H1 (cell line): ENCODE results near the gene ADAMTS17. TPM values are rescaled to one million over a fixed set of nuclear protein-coding genes. Genes with fewer than 3 reads are reported as not detected.

Experiments
- CTCF ChIA-PET: fragments of 300-600 bp; sonication (Branson Sonifier 250); formaldehyde crosslinking; loops from one replicate; lab custom pipeline; 2021; ENCODE audit not compliant: partially characterized antibody; lab: Charles Lee
- POLR2A ChIA-PET: fragments of 300-600 bp; sonication (Branson Sonifier 250); formaldehyde crosslinking; loops from one replicate; lab custom pipeline; 2021; ENCODE audit warnings: inconsistent platforms; ENCODE audit not compliant: partially characterized antibody; lab: Charles Lee
- DNase-seq, 2 experiments: peaks; one replicate each; pipeline versions ENCODE4 v3.0.0 to v3.0.0-alpha.2; 2010 to 2022; ENCODE audit warnings: low spot score in 2 of 2, low read depth in 1 of 2, mixed read lengths in 1 of 2
- FAIRE-seq: peaks from 2 replicates; lab custom pipeline; 2011; peaks lifted over from hg19 to GRCh38; lab: Jason Lieb, UNC
- H2AFZ ChIP-seq: 2 replicates; pipeline ENCODE4 v1.8.1; 2012; ENCODE audit warnings: low read length, inconsistent platforms
- H2AK5ac ChIP-seq: 2 replicates; pipeline ENCODE4 v1.6.1; 2013; ENCODE audit warnings: low read depth, low read length
- H2BK120ac ChIP-seq: replicated peaks from 2 replicates; pipeline ENCODE3; 2013; ENCODE audit warnings: low read depth, low read length, inconsistent platforms
- H2BK12ac ChIP-seq: 2 replicates; pipeline ENCODE4 v1.6.1; 2013; ENCODE audit warnings: low read depth, low read length
- H2BK15ac ChIP-seq: 2 replicates; pipeline ENCODE4 v1.6.1; 2013; ENCODE audit warnings: low read length
- H2BK20ac ChIP-seq: 2 replicates; pipeline ENCODE4 v1.6.1; 2013; ENCODE audit warnings: low read length
- H2BK5ac ChIP-seq: 2 replicates; pipeline ENCODE4 v1.6.1; 2013; ENCODE audit warnings: low read depth, low read length
- H3K14ac ChIP-seq: 2 replicates; pipeline ENCODE4 v1.6.1; 2013; ENCODE audit warnings: inconsistent platforms; ENCODE audit not compliant: insufficient read length
- H3K18ac ChIP-seq: 2 replicates; pipeline ENCODE4 v1.6.1; 2013; ENCODE audit warnings: low read length; ENCODE audit errors: extremely low read depth
- H3K23ac ChIP-seq: 2 replicates; pipeline ENCODE4 v1.6.1; 2013; ENCODE audit warnings: inconsistent platforms; ENCODE audit not compliant: insufficient read length
- H3K23me2 ChIP-seq: 2 replicates; pipeline ENCODE4 v1.6.1; 2013; ENCODE audit warnings: low read depth, low read length
- H3K27ac ChIP-seq: 2 replicates; pipeline ENCODE4 v1.6.1; 2011; ENCODE audit warnings: low read depth, low read length, inconsistent platforms
- H3K27me3 ChIP-seq, 4 experiments: replicated peaks in 1 of 4; 1 replicate in 1 of 4; 2 replicates in 3 of 4; pipeline versions ENCODE4 v1.6.1 to v1.8.1; 2011 to 2013; ENCODE audit warnings: low read length in 3 of 4, mild to moderate bottlenecking in 3 of 4, inconsistent platforms in 2 of 4, mixed read lengths in 2 of 4, moderate library complexity in 1 of 4; ENCODE audit not compliant: control insufficient read depth in 3 of 4, insufficient read depth in 3 of 4; ENCODE audit errors: extremely low read depth in 1 of 4
- H3K36me3 ChIP-seq, 4 experiments: 2 replicates each; pipeline versions ENCODE4 v1.6.1 to v1.8.1; 2011 to 2013; ENCODE audit warnings: mild to moderate bottlenecking in 4 of 4, low read length in 3 of 4, moderate library complexity in 2 of 4, control low read depth in 1 of 4, inconsistent platforms in 1 of 4; ENCODE audit not compliant: insufficient read depth in 4 of 4, control insufficient read depth in 2 of 4
- H3K4ac ChIP-seq: replicated peaks from 2 replicates; pipeline ENCODE3; 2013; ENCODE audit warnings: low read length, low read depth, mixed read lengths, inconsistent platforms; ENCODE audit not compliant: insufficient read length
- H3K4me1 ChIP-seq, 4 experiments: replicated peaks in 1 of 4; 1 replicate in 1 of 4; 2 replicates in 3 of 4; pipeline versions ENCODE4 v1.6.1 to v1.8.1; 2011 to 2013; ENCODE audit warnings: low read length in 3 of 4, inconsistent platforms in 2 of 4, mixed read lengths in 1 of 4; ENCODE audit not compliant: insufficient read depth in 4 of 4, control insufficient read depth in 3 of 4
- H3K4me2 ChIP-seq, 2 experiments: 2 replicates each; pipeline versions ENCODE4 v1.6.1 to v1.8.1; 2011 to 2013; ENCODE audit warnings: low read depth in 2 of 2, low read length in 2 of 2, control low read depth in 1 of 2, inconsistent platforms in 1 of 2, mild to moderate bottlenecking in 1 of 2; ENCODE audit not compliant: insufficient read depth in 1 of 2
- H3K4me3 ChIP-seq, 4 experiments: fragments of 200-600, 300-600 bp in 1 of 4; sonication (generic), shearing (Covaris generic), sonication (Bioruptor Twin) in 1 of 4; 2 replicates each; pipeline versions ENCODE4 v1.5.1 to v1.8.1; 2011 to 2016; ENCODE audit warnings: low read length in 4 of 4, low read depth in 3 of 4, control low read depth in 2 of 4, inconsistent platforms in 2 of 4, mild to moderate bottlenecking in 2 of 4, mixed read lengths in 1 of 4, moderate library complexity in 1 of 4; ENCODE audit not compliant: insufficient read depth in 2 of 4; ENCODE audit errors: extremely low read depth in 1 of 4
- H3K56ac ChIP-seq: replicated peaks from 2 replicates; pipeline ENCODE3; 2013; ENCODE audit warnings: low read depth, mild to moderate bottlenecking, mixed read lengths, low read length, inconsistent platforms; ENCODE audit not compliant: insufficient read length
- H3K79me1 ChIP-seq: 2 replicates; pipeline ENCODE4 v1.6.1; 2013; ENCODE audit warnings: low read depth, low read length, control low read depth
- H3K79me2 ChIP-seq, 2 experiments: 2 replicates each; pipeline versions ENCODE4 v1.6.1 to v1.8.1; 2012 to 2013; ENCODE audit warnings: low read length in 2 of 2, mild to moderate bottlenecking in 2 of 2, inconsistent platforms in 1 of 2; ENCODE audit not compliant: insufficient read depth in 2 of 2, control insufficient read depth in 1 of 2
- H3K9ac ChIP-seq, 4 experiments: replicated peaks in 1 of 4; 1 replicate in 1 of 4; 2 replicates in 3 of 4; pipeline versions ENCODE4 v1.6.1 to v1.8.1; 2011 to 2013; ENCODE audit warnings: low read depth in 3 of 4, low read length in 3 of 4, control low read depth in 2 of 4, mild to moderate bottlenecking in 2 of 4, moderate library complexity in 2 of 4, inconsistent platforms in 1 of 4; ENCODE audit errors: extremely low read depth in 1 of 4
- H3K9me3 ChIP-seq, 2 experiments: 2 replicates each; pipeline versions ENCODE4 v1.6.1 to v1.8.1; 2012 to 2013; ENCODE audit warnings: mild to moderate bottlenecking in 2 of 2, moderate library complexity in 2 of 2, control low read depth in 1 of 2, inconsistent platforms in 1 of 2, low read depth in 1 of 2, low read length in 1 of 2, mixed read lengths in 1 of 2; ENCODE audit not compliant: insufficient read depth in 2 of 2
- H4K20me1 ChIP-seq, 2 experiments: replicated peaks in 1 of 2; 2 replicates each; pipeline versions ENCODE3 to v1.8.1; 2011 to 2013; ENCODE audit warnings: inconsistent platforms in 2 of 2, low read length in 2 of 2, mild to moderate bottlenecking in 1 of 2; ENCODE audit not compliant: insufficient read depth in 2 of 2, control insufficient read depth in 1 of 2
- H4K5ac ChIP-seq: 2 replicates; pipeline ENCODE4 v1.6.1; 2013; ENCODE audit warnings: low read length, low read depth, mixed read lengths, inconsistent platforms; ENCODE audit not compliant: insufficient read length
- H4K8ac ChIP-seq: 2 replicates; pipeline ENCODE4 v1.8.0; 2013; ENCODE audit warnings: mild to moderate bottlenecking, moderate library complexity, low read length, inconsistent platforms; ENCODE audit not compliant: insufficient read depth; ENCODE audit errors: extremely low read depth
- H4K91ac ChIP-seq: replicated peaks from 2 replicates; pipeline ENCODE3; 2013; ENCODE audit warnings: low read length, mixed read lengths, inconsistent platforms; ENCODE audit not compliant: insufficient read length
- ASH2L ChIP-seq: fragments of 200-600, 300-600 bp; sonication (generic); IDR thresholded peaks from one replicate; pipeline ENCODE4 v1.7.1; 2017; ENCODE audit warnings: low read length
- BACH1 ChIP-seq: IDR thresholded peaks from 2 replicates; pipeline ENCODE4 v1.6.1; 2012; ENCODE audit warnings: low read length, improper control_type of control experiment
- CHD2 ChIP-seq: IDR thresholded peaks from 2 replicates; pipeline ENCODE4 v1.6.1; 2012; ENCODE audit warnings: low read length, improper control_type of control experiment
- EGR1 ChIP-seq: IDR thresholded peaks from 2 replicates; pipeline ENCODE4 v1.6.1; 2011; ENCODE audit warnings: low read depth, low read length, borderline replicate concordance
- MAFK ChIP-seq: IDR thresholded peaks from 2 replicates; pipeline ENCODE4 v1.6.1; 2012; ENCODE audit warnings: low read depth, mild to moderate bottlenecking, improper control_type of control experiment, low read length
- PHF8 ChIP-seq: fragments of 200-600 bp; sonication (generic); conservative IDR thresholded peaks from 2 replicates; pipeline ENCODE4 v1.7.1; 2012; ENCODE audit warnings: low read depth, mild to moderate bottlenecking, inconsistent platforms, low read length, moderate library complexity
- SIX5 ChIP-seq: IDR thresholded peaks from 2 replicates; pipeline ENCODE4 v1.6.1; 2011; ENCODE audit warnings: mild to moderate bottlenecking, low read depth, low read length
- SP1 ChIP-seq: IDR thresholded peaks from 2 replicates; pipeline ENCODE4 v1.6.1; 2011; ENCODE audit warnings: low read depth, low read length
- SUZ12 ChIP-seq: fragments of 200-600 bp; sonication (generic); IDR thresholded peaks from 2 replicates; pipeline ENCODE4 v1.6.1; 2012; ENCODE audit warnings: mild to moderate bottlenecking, inconsistent platforms, low read length, moderate library complexity, mixed read lengths
- TAF1 ChIP-seq: IDR thresholded peaks from 2 replicates; pipeline ENCODE4 v1.6.1; 2011; ENCODE audit warnings: mild to moderate bottlenecking, low read depth, low read length
- TEAD4 ChIP-seq: IDR thresholded peaks from 2 replicates; pipeline ENCODE4 v1.6.1; 2012; ENCODE audit warnings: low read depth, low read length, inconsistent platforms, mixed read lengths
- YY1 ChIP-seq: IDR thresholded peaks from 2 replicates; pipeline ENCODE4 v1.6.1; 2011; ENCODE audit warnings: low read depth, mild to moderate bottlenecking, low read length
- WGBS, 2 experiments: shearing (Covaris generic) in 1 of 2; methylation state at CpG; one replicate each; pipeline versions ENCODE4 v1.1.6 to v1.1.7; 2013 to 2015; ENCODE audit warnings: low lambda C conversion rate in 2 of 2, mixed read lengths in 2 of 2, inconsistent platforms in 1 of 2, low coverage in 1 of 2, missing lambda C conversion rate in 1 of 2; ENCODE audit not compliant: insufficient replicate concordance in 2 of 2, insufficient coverage in 1 of 2, insufficient read length in 1 of 2; ENCODE audit errors: extremely low coverage in 1 of 2, missing lambda C conversion rate in 1 of 2; 5-methylcytosine and 5-hydroxymethylcytosine counted together
- polyA plus RNA-seq, 7 experiments: library from polyadenylated mRNA; depleted of rRNA in 3 of 7; stranded (reverse) in 5 of 7; unstranded in 2 of 7; fragments of >200 nt in 5 of 7; fragments of 200-250 nt in 2 of 7; gene quantifications; 1 replicate in 5 of 7; 2 replicates in 1 of 7; 4 replicates in 1 of 7; pipeline versions ENCODE4 v1.2.1 to v1.2.3, GENCODE V29; 2011 to 2013; ENCODE audit warnings: missing spikeins in 2 of 7, mixed read lengths in 2 of 7
- total RNA-seq: library from RNA; stranded (reverse); fragmentation: NEBNext Ultra II Directional; extraction: Animal tissue kit (Norgen Biotek cat#: 25700); gene quantifications from 2 replicates; pipeline ENCODE4 v1.2.1, GENCODE V29; 2021

The ADAMTS17 gene
- total and polyA plus RNA-seq, 2 of the 8 experiments (the other 6 are each of a cell fraction or from before 2014, with no cell fraction given) = 0.51 to 1.7 TPM

- Histone ChIP-seq H3K79me1 (no peaks in the 10 kb centered on the region), H3K4me1 (no peaks in the 10 kb centered on the region), H3K9me3 (no peaks in the 10 kb centered on the region), H2BK15ac (no peak overlapping the region), H3K23ac (no peak overlapping the region), H3K4me3 (no peak overlapping the region), H3K27me3 (no peaks in the 10 kb centered on the region), H3K36me3 (no peaks in the 10 kb centered on the region), H3K56ac (no peak overlapping the region), H3K4ac (no peak overlapping the region), H3K18ac (no peak overlapping the region), H3K79me2 (no peaks in the 10 kb centered on the region), H4K8ac (no peak overlapping the region; the same call in 1 of the 2 replicates), H2BK12ac (no peak overlapping the region), H3K4me2 (no peak overlapping the region), H3K27ac (no peak overlapping the region), H3K9ac (no peak overlapping the region), H2AFZ (no peak overlapping the region), H4K91ac (no peak overlapping the region), H4K5ac (no peak overlapping the region), H2BK20ac (no peak overlapping the region), H4K20me1 (no peaks in the 10 kb centered on the region), H2BK5ac (no peak overlapping the region), H3K14ac (no peak overlapping the region), H2AK5ac (no peak overlapping the region), H2BK120ac (no peak overlapping the region), H3K23me2 (no peaks in the 10 kb centered on the region; the same call in 1 of the 2 replicates)
- POLR2A ChIA-PET = no interaction called here
- DNase-seq = no peak
- WGBS, 2 experiments = 86% methylated on average over 5 of the region's 6 CpGs; no CpG with 5 or more reads in 1 of the 2 experiments
- FAIRE-seq = no peak
- TF ChIP-seq TEAD4 (no peak), YY1 (no peak), PHF8 (no peak), TAF1 (no peak), MAFK (no peak), ASH2L (no peak), SUZ12 (no peak), SIX5 (no peak), BACH1 (no peak), CHD2 (no peak), SP1 (no peak), EGR1 (no peak)
- CTCF ChIA-PET = no interaction called here
Observed at GRCh38 chr15:100008258-100008657, 333.5 kb downstream of the ADAMTS17 start.
